IMR-90 (cell line): ENCODE measurements around the gene ECE2. TPM values are rescaled to one million over a fixed set of nuclear protein-coding genes. Genes with fewer than 3 reads are reported as not detected.

Experiments used
- ATAC-seq: fragments of 200-7000 bp; cut with Tn5 transposase; 2 replicates; pipeline ENCODE4 v1.9.1; 2020; ENCODE audit warnings: low read depth, mild to moderate bottlenecking, moderate library complexity
- BruUV-seq: library from RNA; stranded (reverse); fragments of 400-500 nt; replicated peaks from 2 replicates; lab custom pipeline; 2021; lab: Mats Ljungman, UMichigan
- CTCF ChIA-PET: fragments of 300-600 bp; formaldehyde crosslinking; extraction: SDS; loops from one replicate; lab custom pipeline; 2021; ENCODE audit warnings: antibody characterized with exemption; lab: Yijun Ruan, JAX
- POLR2A ChIA-PET: fragments of 300-600 bp; sonication (Branson Sonifier 250); formaldehyde crosslinking; loops from one replicate; lab custom pipeline; 2022; ENCODE audit warnings: antibody characterized with exemption; ENCODE audit not compliant: unreplicated experiment; lab: Charles Lee
- DNase-seq: peaks from one replicate; pipeline ENCODE4 v3.0.0; 2013
- H2AFZ ChIP-seq: replicated peaks from 2 replicates; pipeline ENCODE3; 2013; ENCODE audit warnings: low read length, mild to moderate bottlenecking; ENCODE audit not compliant: poor library complexity
- H2AK5ac ChIP-seq: 2 replicates; pipeline ENCODE4 v1.6.1; 2013; ENCODE audit warnings: low read depth, low read length, inconsistent platforms
- H2AK9ac ChIP-seq: replicated peaks from 2 replicates; pipeline ENCODE3; 2013; ENCODE audit warnings: mild to moderate bottlenecking, low read depth, low read length, moderate library complexity; ENCODE audit not compliant: poor library complexity
- H2BK120ac ChIP-seq: 2 replicates; pipeline ENCODE4 v1.6.1; 2013; ENCODE audit warnings: low read depth, low read length, inconsistent platforms
- H2BK15ac ChIP-seq: 3 replicates; pipeline ENCODE4 v1.6.1; 2013; ENCODE audit warnings: low read depth, low read length, inconsistent platforms
- H2BK20ac ChIP-seq: 2 replicates; pipeline ENCODE4 v1.6.1; 2013; ENCODE audit warnings: low read depth, mild to moderate bottlenecking, inconsistent platforms, low read length, moderate library complexity
- H2BK5ac ChIP-seq: 2 replicates; pipeline ENCODE4 v1.6.1; 2013; ENCODE audit warnings: mild to moderate bottlenecking, low read depth, low read length, inconsistent platforms; ENCODE audit not compliant: poor library complexity, severe bottlenecking
- H3K14ac ChIP-seq: replicated peaks from 2 replicates; pipeline ENCODE4 v1.6.1; 2013; ENCODE audit warnings: low read depth, low read length, inconsistent platforms
- H3K18ac ChIP-seq: 2 replicates; pipeline ENCODE4 v1.6.1; 2013; ENCODE audit warnings: low read depth, low read length, control low read depth
- H3K23ac ChIP-seq: 2 replicates; pipeline ENCODE4 v1.6.1; 2013; ENCODE audit warnings: low read depth, low read length, inconsistent platforms
- H3K27ac ChIP-seq: 2 replicates; pipeline ENCODE4 v1.5.1; 2013; ENCODE audit warnings: mild to moderate bottlenecking, control low read depth, low read length; ENCODE audit not compliant: insufficient read depth
- H3K27me3 ChIP-seq: 2 replicates; pipeline ENCODE4 v1.6.1; 2013; ENCODE audit warnings: low read length; ENCODE audit not compliant: control insufficient read depth, insufficient read depth
- H3K36me3 ChIP-seq: 2 replicates; pipeline ENCODE4 v1.6.1; 2013; ENCODE audit warnings: low read length, mixed read lengths; ENCODE audit not compliant: control insufficient read depth, insufficient read depth
- H3K4ac ChIP-seq: 2 replicates; pipeline ENCODE4 v1.6.1; 2013; ENCODE audit warnings: low read depth, low read length, inconsistent platforms
- H3K4me1 ChIP-seq: 2 replicates; pipeline ENCODE4 v1.6.1; 2013; ENCODE audit warnings: low read length, mixed read lengths; ENCODE audit not compliant: control insufficient read depth, insufficient read depth
- H3K4me2 ChIP-seq: 2 replicates; pipeline ENCODE4 v1.6.1; 2013; ENCODE audit warnings: low read depth, mild to moderate bottlenecking, control low read depth, low read length, moderate library complexity
- H3K4me3 ChIP-seq: 2 replicates; pipeline ENCODE4 v1.5.1; 2013; ENCODE audit warnings: low read depth, mild to moderate bottlenecking, control low read depth, low read length, moderate library complexity; ENCODE audit not compliant: insufficient read depth
- H3K56ac ChIP-seq: 2 replicates; pipeline ENCODE4 v1.6.1; 2013; ENCODE audit warnings: low read length, inconsistent platforms; ENCODE audit not compliant: insufficient read depth; ENCODE audit errors: extremely low read depth
- H3K79me1 ChIP-seq, 2 experiments: 2 replicates each; pipeline ENCODE4 v1.6.1; 2013; ENCODE audit warnings: low read length in 2 of 2, inconsistent platforms in 1 of 2, low read depth in 1 of 2
- H3K9ac ChIP-seq: 2 replicates; pipeline ENCODE4 v1.6.1; 2013; ENCODE audit warnings: low read depth, low read length, control low read depth
- H3K9me1 ChIP-seq: 2 replicates; pipeline ENCODE4 v1.6.1; 2013; ENCODE audit warnings: low read length, inconsistent platforms; ENCODE audit not compliant: insufficient read depth
- H3K9me3 ChIP-seq: 2 replicates; pipeline ENCODE4 v1.6.1; 2013; ENCODE audit warnings: low read length; ENCODE audit not compliant: control insufficient read depth, insufficient read depth
- H4K20me1 ChIP-seq: 2 replicates; pipeline ENCODE4 v1.6.1; 2013; ENCODE audit warnings: low read length, inconsistent platforms; ENCODE audit not compliant: insufficient read depth
- H4K5ac ChIP-seq: 2 replicates; pipeline ENCODE4 v1.6.1; 2013; ENCODE audit warnings: mild to moderate bottlenecking, low read depth, low read length, control low read depth
- H4K8ac ChIP-seq, 2 experiments: 2 replicates each; pipeline ENCODE4 v1.6.1; 2013; ENCODE audit warnings: low read depth in 2 of 2, low read length in 2 of 2, control low read depth in 1 of 2, inconsistent platforms in 1 of 2
- H4K91ac ChIP-seq: 2 replicates; pipeline ENCODE4 v1.6.1; 2013; ENCODE audit warnings: low read depth, low read length, inconsistent platforms; ENCODE audit not compliant: insufficient read depth
- BHLHE40 ChIP-seq: fragments of 150-350 bp; IDR thresholded peaks from 2 replicates; pipeline ENCODE4 v1.6.1; 2016; ENCODE audit warnings: mild to moderate bottlenecking, low read depth, low read length
- CEBPB ChIP-seq: IDR thresholded peaks from 2 replicates; pipeline ENCODE4 v1.6.1; 2012; ENCODE audit warnings: low read depth, low read length, improper control_type of control experiment
- CTCF ChIP-seq: conservative IDR thresholded peaks from 2 replicates; pipeline ENCODE4 v1.5.1; 2012; ENCODE audit warnings: mild to moderate bottlenecking, low read depth, low read length, improper control_type of control experiment
- ELK1 ChIP-seq: fragments of 150-350 bp; IDR thresholded peaks from 2 replicates; pipeline ENCODE4 v1.6.1; 2016; ENCODE audit warnings: low read depth, mild to moderate bottlenecking, low read length, moderate library complexity, borderline replicate concordance
- FOS ChIP-seq: fragments of 150-350 bp; IDR thresholded peaks from 2 replicates; pipeline ENCODE4 v1.6.1; 2016; ENCODE audit warnings: low read depth, low read length
- MAFK ChIP-seq: IDR thresholded peaks from 2 replicates; pipeline ENCODE4 v1.6.1; 2012; ENCODE audit warnings: low read depth, low read length, improper control_type of control experiment
- MXI1 ChIP-seq: IDR thresholded peaks from 2 replicates; pipeline ENCODE4 v1.6.1; 2012; ENCODE audit warnings: low read depth, mild to moderate bottlenecking, low read length, moderate library complexity, borderline replicate concordance
- NFE2L2 ChIP-seq: fragments of 150-350 bp; IDR thresholded peaks from 2 replicates; pipeline ENCODE4 v1.6.1; 2016; ENCODE audit warnings: low read depth, mild to moderate bottlenecking, low read length
- POLR2A ChIP-seq: IDR thresholded peaks from 2 replicates; pipeline ENCODE4 v1.6.1; 2012; ENCODE audit warnings: mild to moderate bottlenecking, low read depth, low read length
- RAD21 ChIP-seq: IDR thresholded peaks from 2 replicates; pipeline ENCODE4 v1.6.1; 2012; ENCODE audit warnings: low read length, improper control_type of control experiment
- RCOR1 ChIP-seq: IDR thresholded peaks from 2 replicates; pipeline ENCODE4 v1.6.1; 2012; ENCODE audit warnings: mild to moderate bottlenecking, low read length, improper control_type of control experiment; ENCODE audit not compliant: insufficient replicate concordance
- RFX5 ChIP-seq: IDR thresholded peaks from 2 replicates; pipeline ENCODE4 v1.8.0; 2012; ENCODE audit warnings: low read depth, mild to moderate bottlenecking, low read length, moderate library complexity
- SMC3 ChIP-seq: fragments of 150-350 bp; IDR thresholded peaks from 2 replicates; pipeline ENCODE4 v1.6.1; 2016; ENCODE audit warnings: low read depth, mild to moderate bottlenecking, antibody characterized with exemption, low read length, moderate library complexity
- USF2 ChIP-seq: fragments of 150-350 bp; IDR thresholded peaks from 2 replicates; pipeline ENCODE4 v1.6.1; 2017; ENCODE audit warnings: mild to moderate bottlenecking, antibody characterized with exemption, low read length, low read depth
- WGBS, 2 experiments: methylation state at CpG; one replicate each; pipeline versions ENCODE4 v1.1.5 to v1.1.7; 2013; ENCODE audit warnings: missing lambda C conversion rate in 2 of 2; ENCODE audit not compliant: insufficient read length in 1 of 2; ENCODE audit errors: extremely low coverage in 2 of 2; 5-methylcytosine and 5-hydroxymethylcytosine counted together
- dilution Hi-C: fragments of 300-500 bp; cut with HindIII; formaldehyde crosslinking; loops from one replicate; pipeline ENCODE4 v1.14.3; 2018; ENCODE audit warnings: low sequenced_read_pairs; ENCODE audit not compliant: unreplicated experiment
- in situ Hi-C: fragments of 300-500 bp; cut with MboI; formaldehyde crosslinking; loops from 3 replicates; pipeline ENCODE4 v1.14.3; 2019; ENCODE audit warnings: low sequenced_read_pairs, inconsistent platforms, mixed read lengths
- intact Hi-C: fragments of 100-400 bp; cut with micrococcal nuclease; formaldehyde crosslinking; loops from 2 replicates; pipeline ENCODE4 v1.10.0; 2022
- polyA plus RNA-seq, 3 experiments: library from polyadenylated mRNA; depleted of rRNA; stranded (reverse); fragments of >200 nt; gene quantifications; 2 replicates each; pipeline ENCODE4 v1.2.3, GENCODE V29; 2012; ENCODE audit warnings: low replicate concordance in 1 of 3
- total RNA-seq: library from RNA; depleted of rRNA; stranded (reverse); fragments of >200 nt; gene quantifications from 2 replicates; pipeline ENCODE4 v1.2.3, GENCODE V29; 2012

The ECE2 gene
- total and polyA plus RNA-seq, 2 of the 4 experiments (the other 2 are of a cell fraction) = not detected

GRCh38 chr3:184308744-184309143 is 32.9 kb downstream of the ECE2 start:
- CTCF ChIA-PET = no interaction called here
- Histone ChIP-seq H3K14ac (no peak overlapping the region), H2AK5ac (no peak overlapping the region), H4K20me1 (peaks cover 22% of the 10 kb centered on the region), H2BK20ac (no peak overlapping the region), H3K36me3 (peaks cover 52% of the 10 kb centered on the region), H3K4ac (no peak overlapping the region), H4K91ac (no peak overlapping the region), H3K4me1 (no peaks in the 10 kb centered on the region), H3K56ac (no peak overlapping the region), H3K27me3 (no peaks in the 10 kb centered on the region), H3K79me1 (peaks cover 17 to 19% of the 10 kb centered on the region in 2 experiments), H2BK5ac (no peak overlapping the region), H3K4me3 (no peak overlapping the region), H2AK9ac (no peak overlapping the region), H3K9ac (no peak overlapping the region), H3K9me1 (no peaks in the 10 kb centered on the region; the same call in 1 of the 2 replicates), H4K5ac (no peak overlapping the region), H3K4me2 (no peak overlapping the region), H3K9me3 (no peaks in the 10 kb centered on the region), H2AFZ (no peak overlapping the region), H2BK15ac (no peak overlapping the region), H2BK120ac (no peak overlapping the region), H4K8ac (no peak overlapping the region), H3K27ac (no peak overlapping the region), H3K18ac (no peak overlapping the region), H3K23ac (no peak overlapping the region)
- BruUV-seq = TSS peak; percentile 67
- ATAC-seq = no peak
- TF ChIP-seq RAD21 (no peak), POLR2A (no peak), MAFK (no peak), SMC3 (no peak), NFE2L2 (no peak), RFX5 (no peak), RCOR1 (no peak), USF2 (no peak), FOS (no peak), ELK1 (no peak), MXI1 (no peak), BHLHE40 (no peak), CTCF (no peak), CEBPB (no peak)
- dilution Hi-C loops (no loop called here), intact Hi-C loops (no loop called here), in situ Hi-C loops (no loop called here)
- no peak for DNase-seq
- 93% methylated on average over 3 of the region's 7 CpGs; no CpG with 5 or more reads in 1 of the 2 experiments for WGBS, 2 experiments
- POLR2A ChIA-PET = no interaction called here
